ENCODE data around the gene XBP1. TPM values are rescaled to one million over a fixed set of nuclear protein-coding genes. Genes with fewer than 3 reads are reported as not detected.

Gene XBP1
- total RNA-seq, 1 experiment from 2014 or later = 81.3 TPM

DNA sequence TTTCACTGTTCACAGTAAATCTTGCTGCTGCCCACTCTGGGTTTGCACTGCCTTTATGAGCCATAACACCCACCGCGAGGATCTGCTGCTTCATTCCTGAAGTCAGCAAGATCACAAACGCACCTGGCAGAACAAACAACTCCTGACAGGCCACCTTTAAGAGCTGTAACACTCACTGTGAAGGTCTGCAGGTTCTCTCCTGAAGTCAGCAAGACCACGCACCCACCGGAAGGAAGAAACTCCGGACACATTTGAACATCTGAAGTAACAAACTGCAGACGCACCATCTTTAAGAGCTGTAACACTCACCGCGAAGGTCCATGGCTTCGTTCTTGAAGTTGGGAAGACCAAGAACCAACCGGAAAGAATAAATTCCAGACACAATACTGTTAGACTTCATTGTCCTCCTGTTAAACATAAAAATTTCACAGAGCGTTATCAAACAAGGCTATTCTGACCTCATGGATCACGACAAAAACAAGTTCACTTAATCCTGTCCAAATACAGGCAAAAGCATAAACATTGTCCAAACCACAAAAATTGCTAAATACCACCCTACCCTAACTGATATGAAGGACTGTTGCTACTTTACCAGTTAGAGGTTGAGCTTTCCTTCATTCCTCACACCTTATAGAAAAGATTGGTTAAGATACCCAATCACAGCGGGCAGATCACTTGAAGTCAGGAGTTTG, 30.8 kb downstream of the XBP1 start:
- POLR2A ChIA-PET = no interaction called here
- TF ChIP-seq YY1 (IDR thresholded peaks at IDR 0.05; ENCODE audit: extremely low read depth, insufficient replicate concordance, low read depth, low read length) (no peak), SP1 (IDR thresholded peaks at IDR 0.05; ENCODE audit: low read depth) (no peak), EZH2 (IDR thresholded peaks at IDR 0.05) (no peak), JUND (IDR thresholded peaks at IDR 0.05) (no peak), EGR1 (IDR thresholded peaks at IDR 0.05; ENCODE audit: low read depth) (no peak), SIN3A (IDR thresholded peaks at IDR 0.05; ENCODE audit: low read depth) (no peak), SRF (IDR thresholded peaks at IDR 0.05; ENCODE audit: low read depth) (no peak), ATF3 (IDR thresholded peaks at IDR 0.05) (no peak), FOSL1 (IDR thresholded peaks at IDR 0.05; ENCODE audit: low read depth) (no peak), RAD21 (IDR thresholded peaks at IDR 0.05; ENCODE audit: low read depth) (no peak)
- TF ChIP-seq, protein P1, sequence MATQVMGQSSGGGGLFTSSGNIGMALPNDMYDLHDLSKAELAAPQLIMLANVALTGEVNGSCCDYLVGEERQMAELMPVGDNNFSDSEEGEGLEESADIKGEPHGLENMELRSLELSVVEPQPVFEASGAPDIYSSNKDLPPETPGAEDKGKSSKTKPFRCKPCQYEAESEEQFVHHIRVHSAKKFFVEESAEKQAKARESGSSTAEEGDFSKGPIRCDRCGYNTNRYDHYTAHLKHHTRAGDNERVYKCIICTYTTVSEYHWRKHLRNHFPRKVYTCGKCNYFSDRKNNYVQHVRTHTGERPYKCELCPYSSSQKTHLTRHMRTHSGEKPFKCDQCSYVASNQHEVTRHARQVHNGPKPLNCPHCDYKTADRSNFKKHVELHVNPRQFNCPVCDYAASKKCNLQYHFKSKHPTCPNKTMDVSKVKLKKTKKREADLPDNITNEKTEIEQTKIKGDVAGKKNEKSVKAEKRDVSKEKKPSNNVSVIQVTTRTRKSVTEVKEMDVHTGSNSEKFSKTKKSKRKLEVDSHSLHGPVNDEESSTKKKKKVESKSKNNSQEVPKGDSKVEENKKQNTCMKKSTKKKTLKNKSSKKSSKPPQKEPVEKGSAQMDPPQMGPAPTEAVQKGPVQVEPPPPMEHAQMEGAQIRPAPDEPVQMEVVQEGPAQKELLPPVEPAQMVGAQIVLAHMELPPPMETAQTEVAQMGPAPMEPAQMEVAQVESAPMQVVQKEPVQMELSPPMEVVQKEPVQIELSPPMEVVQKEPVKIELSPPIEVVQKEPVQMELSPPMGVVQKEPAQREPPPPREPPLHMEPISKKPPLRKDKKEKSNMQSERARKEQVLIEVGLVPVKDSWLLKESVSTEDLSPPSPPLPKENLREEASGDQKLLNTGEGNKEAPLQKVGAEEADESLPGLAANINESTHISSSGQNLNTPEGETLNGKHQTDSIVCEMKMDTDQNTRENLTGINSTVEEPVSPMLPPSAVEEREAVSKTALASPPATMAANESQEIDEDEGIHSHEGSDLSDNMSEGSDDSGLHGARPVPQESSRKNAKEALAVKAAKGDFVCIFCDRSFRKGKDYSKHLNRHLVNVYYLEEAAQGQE (IDR thresholded peaks at IDR 0.05; ENCODE audit: low read depth) = no peak
- TF ChIP-seq, protein P2, sequence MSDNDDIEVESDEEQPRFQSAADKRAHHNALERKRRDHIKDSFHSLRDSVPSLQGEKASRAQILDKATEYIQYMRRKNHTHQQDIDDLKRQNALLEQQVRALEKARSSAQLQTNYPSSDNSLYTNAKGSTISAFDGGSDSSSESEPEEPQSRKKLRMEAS (IDR thresholded peaks at IDR 0.05) = no peak
- intact Hi-C loops (cut with micrococcal nuclease) = no loop called here
- DNase-seq (ENCODE audit: low read depth, low spot score) = no peak
- Histone ChIP-seq H3K27ac (ENCODE audit: low read depth, low read length) (no peak overlapping the region), H3K36me3 (ENCODE audit: control insufficient read depth in 1 of 2, insufficient read depth in 2 of 2, low read length in 2 of 2) (no peaks in the 10 kb centered on the region; a peak in 1 of 4 replicates), H3K27me3 (ENCODE audit: insufficient read depth, low read length) (no peaks in the 10 kb centered on the region), H3K4me2 (ENCODE audit: low read length) (no peak overlapping the region), H3K9me3 (ENCODE audit: control insufficient read depth in 1 of 2, insufficient read depth in 1 of 2, low read depth in 1 of 2, low read length in 2 of 2) (peaks cover 0 to 3% of the 10 kb centered on the region in 2 experiments; a peak in 1 of 4 replicates), H4K20me1 (ENCODE audit: insufficient read depth) (no peaks in the 10 kb centered on the region), H3K79me2 (ENCODE audit: insufficient read depth, low read length) (peaks cover 16% of the 10 kb centered on the region), H2AFZ (ENCODE audit: low read depth, low read length, poor library complexity, severe bottlenecking) (no peak overlapping the region), H3K9me2 (ENCODE audit: insufficient read depth) (no peaks in the 10 kb centered on the region), H3K4me3 (replicated peaks in 1 of 2; ENCODE audit: low read depth in 1 of 2, low read length in 2 of 2) (no peak overlapping the region), H3K9ac (ENCODE audit: low read length) (no peak overlapping the region), H3K4me1 (ENCODE audit: control insufficient read depth in 1 of 2, insufficient read depth in 2 of 2, low read length in 2 of 2) (peaks cover 0 to 12% of the 10 kb centered on the region in 2 experiments; a peak in 3 of 4 replicates)
- no peak for ATAC-seq
- no TSS peak for BruUV-seq (replicated peaks)
- CTCF ChIA-PET = no interaction called here
- RAD21 ChIA-PET (ENCODE audit: low non-redundant PET in 1 of 2, low total read pairs in 2 of 2, uncharacterized antibody in 2 of 2, unreplicated experiment in 2 of 2) = no interaction called here
